Measurements from ENCODE around the gene PPFIA1. TPM values are rescaled to one million over a fixed set of nuclear protein-coding genes. Genes with fewer than 3 reads are reported as not detected.

Gene PPFIA1
- total and polyA plus RNA-seq, 10 of the 15 experiments (the other 5 are each of a cell fraction or from before 2014, with no cell fraction given), result 5.2 to 26.2 (median 15.8) TPM

- TF ChIP-seq RUNX3 (IDR thresholded peaks at IDR 0.05; ENCODE audit: low read length) (no peak), MEF2B (IDR thresholded peaks at IDR 0.05; ENCODE audit: partially characterized antibody, poor library complexity, severe bottlenecking) (no peak), CEBPZ (IDR thresholded peaks at IDR 0.05; ENCODE audit: low read depth, low read length) (no peak), IRF4 (IDR thresholded peaks at IDR 0.05; ENCODE audit: low read depth, low read length) (no peak), IKZF2 (IDR thresholded peaks at IDR 0.05) (no peak)
- TF ChIP-seq, protein P1, sequence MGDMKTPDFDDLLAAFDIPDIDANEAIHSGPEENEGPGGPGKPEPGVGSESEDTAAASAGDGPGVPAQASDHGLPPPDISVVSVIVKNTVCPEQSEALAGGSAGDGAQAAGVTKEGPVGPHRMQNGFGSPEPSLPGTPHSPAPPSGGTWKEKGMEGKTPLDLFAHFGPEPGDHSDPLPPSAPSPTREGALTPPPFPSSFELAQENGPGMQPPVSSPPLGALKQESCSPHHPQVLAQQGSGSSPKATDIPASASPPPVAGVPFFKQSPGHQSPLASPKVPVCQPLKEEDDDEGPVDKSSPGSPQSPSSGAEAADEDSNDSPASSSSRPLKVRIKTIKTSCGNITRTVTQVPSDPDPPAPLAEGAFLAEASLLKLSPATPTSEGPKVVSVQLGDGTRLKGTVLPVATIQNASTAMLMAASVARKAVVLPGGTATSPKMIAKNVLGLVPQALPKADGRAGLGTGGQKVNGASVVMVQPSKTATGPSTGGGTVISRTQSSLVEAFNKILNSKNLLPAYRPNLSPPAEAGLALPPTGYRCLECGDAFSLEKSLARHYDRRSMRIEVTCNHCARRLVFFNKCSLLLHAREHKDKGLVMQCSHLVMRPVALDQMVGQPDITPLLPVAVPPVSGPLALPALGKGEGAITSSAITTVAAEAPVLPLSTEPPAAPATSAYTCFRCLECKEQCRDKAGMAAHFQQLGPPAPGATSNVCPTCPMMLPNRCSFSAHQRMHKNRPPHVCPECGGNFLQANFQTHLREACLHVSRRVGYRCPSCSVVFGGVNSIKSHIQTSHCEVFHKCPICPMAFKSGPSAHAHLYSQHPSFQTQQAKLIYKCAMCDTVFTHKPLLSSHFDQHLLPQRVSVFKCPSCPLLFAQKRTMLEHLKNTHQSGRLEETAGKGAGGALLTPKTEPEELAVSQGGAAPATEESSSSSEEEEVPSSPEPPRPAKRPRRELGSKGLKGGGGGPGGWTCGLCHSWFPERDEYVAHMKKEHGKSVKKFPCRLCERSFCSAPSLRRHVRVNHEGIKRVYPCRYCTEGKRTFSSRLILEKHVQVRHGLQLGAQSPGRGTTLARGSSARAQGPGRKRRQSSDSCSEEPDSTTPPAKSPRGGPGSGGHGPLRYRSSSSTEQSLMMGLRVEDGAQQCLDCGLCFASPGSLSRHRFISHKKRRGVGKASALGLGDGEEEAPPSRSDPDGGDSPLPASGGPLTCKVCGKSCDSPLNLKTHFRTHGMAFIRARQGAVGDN (IDR thresholded peaks at IDR 0.05), result no peak
These were observed 29.1 kb downstream of the PPFIA1 start (continued) for GRCh38 chr11:70299636-70300035.

Measured in GM12878 (cell line).